Hypothalamus (tissue), 51 donors: ENCODE results near the gene EAF2.

Source experiments
- DNase-seq, 51 donors: peaks; one replicate each; lab custom pipeline; 2025; lab: John Stamatoyannopoulos, UW

The EAF2 gene

DNA sequence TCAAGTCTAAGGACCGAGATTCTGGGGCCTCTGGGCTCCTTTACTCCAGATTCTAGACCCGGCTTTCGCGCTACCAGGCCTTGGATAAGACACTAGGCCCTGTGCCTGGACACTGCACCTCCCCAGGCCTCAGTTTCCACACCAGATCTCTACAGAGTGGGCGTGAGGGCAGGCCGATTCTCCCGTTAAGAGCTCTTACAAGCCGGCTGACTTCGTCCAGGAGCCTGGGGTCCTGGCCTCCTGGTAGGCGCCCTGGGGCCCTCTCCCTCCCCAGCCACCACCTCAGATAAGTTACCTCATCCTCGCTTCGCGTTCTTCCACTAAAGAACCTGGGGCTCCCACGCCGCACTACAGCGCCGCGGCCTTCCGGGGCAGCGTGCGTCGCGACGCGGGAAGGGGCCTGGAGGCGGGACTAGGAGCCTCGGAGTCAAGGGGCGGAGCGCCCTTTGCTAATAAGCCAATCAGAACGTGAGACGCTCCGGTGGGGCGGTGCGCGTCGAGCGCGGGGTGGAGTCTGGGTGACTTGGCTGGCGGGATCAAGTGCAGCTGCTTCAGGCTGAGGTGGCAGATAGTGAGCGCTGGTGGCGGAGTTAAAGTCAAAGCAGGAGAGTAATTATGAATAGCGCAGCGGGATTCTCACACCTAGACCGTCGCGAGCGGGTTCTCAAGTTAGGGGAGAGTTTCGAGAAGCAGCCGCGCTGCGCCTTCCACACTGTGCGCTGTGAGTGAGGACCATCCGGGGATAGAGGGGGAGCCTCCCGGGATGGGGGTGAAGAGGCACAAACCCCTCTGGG lies at the start of gene EAF2, which contains the start of gene IQCB1:
TSS of gene EAF2 (plus strand) at position 539 of the 794 bp plus-strand sequence. CDS start at position 616, 77 bp downstream.
TSS of gene IQCB1 (minus strand) at position 390 of the 794 bp plus-strand sequence. CDS start 6,100 bp downstream, outside the sequence.
- DNase-seq = peak; percentile 55 to 98 (median 92)

DNA sequence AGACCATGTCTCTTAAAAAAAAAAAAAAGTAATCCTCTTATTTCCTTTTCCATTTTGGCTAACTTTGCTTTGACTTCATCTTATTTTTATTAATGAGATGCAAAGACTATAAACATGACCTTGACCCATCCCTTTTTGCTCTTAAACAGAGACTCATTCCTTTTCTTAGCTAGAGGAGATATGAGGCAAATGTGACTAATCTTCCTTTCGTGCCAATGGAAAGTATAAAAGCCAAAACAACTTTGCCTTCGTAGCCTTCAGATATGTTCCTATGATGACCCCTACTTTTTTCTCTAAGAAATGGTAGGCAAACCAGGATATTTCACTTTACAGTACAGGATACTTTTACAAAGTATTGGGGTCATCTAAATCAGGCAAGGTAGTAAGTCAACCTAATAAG lies 48.5 kb upstream of the EAF2 start:
- no peak for DNase-seq

DNA sequence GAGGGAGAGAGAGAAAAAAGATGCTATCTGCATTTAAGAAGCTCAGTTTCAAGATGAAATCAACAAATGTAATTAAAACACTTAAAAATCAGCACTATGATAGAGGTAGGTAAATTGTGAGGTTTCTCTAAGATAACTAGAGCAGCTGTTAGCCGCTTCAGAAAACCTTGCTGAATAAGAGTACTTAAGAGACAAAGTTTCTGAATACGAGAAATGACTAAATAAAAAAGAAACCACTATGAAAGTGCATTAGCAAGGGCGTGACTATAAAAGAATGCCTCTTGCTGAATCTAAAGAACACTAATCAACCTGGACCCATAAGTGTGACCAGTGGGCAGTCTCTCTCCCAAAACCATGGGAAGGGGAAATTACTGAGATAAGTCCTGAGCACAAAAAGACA lies 41.9 kb upstream of the EAF2 start:
- DNase-seq = no peak

DNA sequence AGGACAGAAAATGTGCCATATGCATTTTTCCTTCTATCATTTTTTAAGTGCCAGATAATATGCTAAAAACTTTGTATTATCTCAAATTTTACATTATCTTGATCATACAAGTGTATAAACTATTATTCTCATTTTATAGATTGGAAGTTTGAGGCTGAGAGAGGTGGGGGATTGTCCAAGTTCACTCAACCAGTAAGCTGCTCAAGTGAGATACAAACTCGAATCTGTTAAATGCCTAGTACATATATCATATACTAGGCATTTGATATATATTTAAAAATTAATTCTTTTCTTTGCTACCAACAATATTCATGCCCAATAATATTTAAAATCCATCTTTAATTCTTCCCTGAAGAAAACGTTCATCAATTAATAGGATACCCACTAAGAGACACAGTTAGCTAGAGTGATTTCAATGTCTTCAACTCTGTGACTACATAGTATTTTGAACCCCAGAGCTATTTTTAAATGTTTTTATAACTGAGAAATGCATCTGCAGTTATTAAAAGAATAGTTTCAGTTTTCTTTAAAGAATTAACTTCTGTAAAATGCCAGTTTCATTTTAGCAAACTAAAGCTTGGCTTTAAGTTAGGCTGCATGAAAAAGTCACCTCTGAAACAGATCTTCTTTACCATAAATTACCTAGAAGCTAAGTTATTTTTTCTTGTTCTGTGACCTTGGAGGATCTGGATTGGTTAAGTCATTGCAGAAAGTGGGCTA lies 40.6 kb upstream of the EAF2 start:
- DNase-seq = no peak

DNA sequence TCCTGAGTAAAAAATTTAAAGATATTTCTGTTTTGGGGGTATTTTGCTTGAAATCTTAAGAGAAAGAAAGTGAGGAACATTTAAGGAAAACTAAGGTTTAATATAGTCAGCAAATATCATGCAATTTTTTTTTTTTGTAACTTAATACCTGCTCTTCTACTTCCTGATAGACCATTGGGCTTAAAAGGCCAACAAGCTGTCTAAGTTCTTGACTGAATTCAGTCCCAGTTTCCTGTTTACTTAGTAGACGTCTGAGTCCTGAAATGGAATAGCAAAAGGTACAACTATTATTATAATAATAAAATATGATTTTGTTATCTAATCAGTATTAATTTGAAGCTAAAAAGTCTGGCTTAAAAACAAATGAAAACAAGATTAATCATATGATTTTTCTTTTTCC lies 38.0 kb upstream of the EAF2 start:
- no peak for DNase-seq

DNA sequence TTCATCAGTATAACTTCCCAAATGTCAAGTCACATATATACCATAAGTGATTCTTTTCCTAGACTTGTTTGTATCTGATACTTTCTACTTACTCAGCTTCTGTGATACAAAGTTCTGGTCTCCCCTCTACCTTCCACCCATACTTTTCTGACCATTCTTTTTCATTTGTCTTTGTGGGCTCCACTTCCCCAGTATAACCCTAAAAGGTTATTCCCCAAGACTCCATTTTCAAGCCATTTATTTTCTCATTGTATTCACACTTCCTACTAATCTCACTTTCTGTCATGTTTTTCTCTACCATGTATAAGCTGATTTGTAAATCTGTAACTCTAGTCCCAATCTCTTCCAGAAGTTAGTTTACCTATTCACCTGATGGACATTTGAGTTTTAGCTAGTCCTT lies 34.1 kb upstream of the EAF2 start:
- DNase-seq = no peak

DNA sequence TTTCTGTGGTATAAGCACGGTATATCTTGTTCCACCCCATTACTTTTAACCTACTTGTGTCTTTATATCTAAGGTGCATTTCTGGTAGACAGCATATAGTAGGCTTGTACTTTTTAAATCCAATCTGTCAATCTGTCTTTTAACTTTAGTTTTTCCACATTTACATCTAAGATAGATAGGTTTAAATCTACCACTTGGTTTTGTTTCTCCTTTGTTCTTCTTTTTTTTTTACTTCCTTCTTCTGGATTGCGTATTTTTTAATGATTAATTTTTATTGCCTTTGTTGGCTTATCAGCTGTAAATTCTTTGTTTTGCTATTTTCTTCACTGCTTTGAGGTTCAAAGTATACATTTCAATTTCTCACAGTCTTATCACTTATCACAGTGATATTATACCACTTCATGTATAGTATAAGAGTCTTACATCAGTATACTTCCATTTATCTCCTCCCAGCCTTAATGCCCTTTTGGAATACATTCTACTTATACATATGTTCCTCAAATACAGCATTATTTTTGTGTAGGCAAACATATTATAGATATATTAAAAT lies 31.2 kb upstream of the EAF2 start:
- no peak for DNase-seq

DNA sequence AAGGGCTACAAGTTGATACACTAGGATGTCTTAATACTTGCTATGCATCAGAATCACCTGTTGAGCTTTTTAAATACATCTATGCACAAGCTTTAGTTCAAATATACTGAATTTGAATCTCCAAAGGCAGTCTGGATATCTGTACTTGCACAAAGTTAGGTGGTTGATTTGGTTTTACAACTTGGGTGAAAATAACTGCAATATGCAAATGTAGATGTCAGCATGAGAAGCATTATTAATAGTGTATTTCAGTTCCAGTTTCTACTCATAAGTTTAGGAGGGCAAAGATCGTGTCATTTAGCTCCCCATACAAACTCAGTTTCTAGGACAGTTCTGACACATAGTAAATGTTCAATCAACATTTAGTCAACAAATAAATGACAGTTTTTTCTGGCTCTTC lies 25.8 kb upstream of the EAF2 start:
- no peak for DNase-seq

DNA sequence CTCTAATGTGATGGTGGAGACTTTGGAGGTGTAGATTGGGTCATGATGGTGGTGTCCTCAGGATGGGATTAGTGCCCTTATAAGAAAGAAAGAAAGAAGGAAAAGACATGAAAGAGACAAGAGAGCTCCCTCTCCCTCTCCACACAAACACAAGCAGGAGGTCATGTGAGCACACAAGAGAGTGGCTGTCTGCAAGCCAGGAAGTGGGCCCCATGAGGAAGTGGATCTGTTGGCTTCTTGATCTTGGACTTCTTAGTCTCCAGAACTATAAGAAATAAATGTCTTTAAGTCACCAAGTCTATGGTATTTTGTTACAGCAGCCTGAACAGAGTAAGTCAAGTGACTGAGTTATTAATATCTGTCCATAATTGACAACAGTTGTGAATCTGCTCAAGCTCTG lies 17.3 kb upstream of the EAF2 start:
- no peak for DNase-seq

DNA sequence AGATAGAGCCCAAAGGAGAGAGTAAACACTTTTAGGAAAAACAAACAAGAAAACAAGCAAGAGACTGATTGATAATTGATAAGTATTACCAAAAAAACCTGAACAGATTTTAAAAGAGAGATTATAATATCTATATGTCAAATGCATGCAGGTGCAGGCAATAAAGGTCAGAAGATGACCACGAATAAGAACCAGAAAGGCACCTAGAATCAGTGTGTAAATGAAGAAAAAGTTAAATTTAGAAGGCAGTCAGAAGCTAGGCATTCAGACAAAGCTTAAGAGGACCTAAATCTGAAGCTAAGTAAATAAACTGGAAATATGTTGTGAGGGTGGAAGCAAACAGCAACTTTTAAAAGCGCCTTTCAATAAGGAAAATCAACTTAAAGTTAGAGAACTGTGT lies 16.4 kb upstream of the EAF2 start:
- no peak for DNase-seq

DNA sequence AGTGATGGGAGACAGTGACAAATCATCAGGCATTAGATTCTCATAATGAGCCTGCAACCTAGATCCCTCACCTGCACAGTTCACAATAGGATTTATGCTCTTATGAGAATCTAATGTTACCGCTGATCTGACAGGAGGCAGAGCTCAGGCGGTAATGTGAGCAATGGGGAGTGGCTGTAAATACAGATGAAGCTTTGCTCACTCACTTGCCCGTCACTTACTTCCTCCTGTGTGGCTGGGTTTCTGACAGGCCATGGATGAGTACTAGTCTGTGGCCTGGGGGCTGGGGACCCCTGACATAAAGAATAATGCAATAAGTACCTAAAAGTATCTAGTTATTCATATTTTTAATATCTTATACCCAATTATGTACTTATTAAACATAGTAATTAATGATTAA lies 15.8 kb upstream of the EAF2 start:
- no peak for DNase-seq

DNA sequence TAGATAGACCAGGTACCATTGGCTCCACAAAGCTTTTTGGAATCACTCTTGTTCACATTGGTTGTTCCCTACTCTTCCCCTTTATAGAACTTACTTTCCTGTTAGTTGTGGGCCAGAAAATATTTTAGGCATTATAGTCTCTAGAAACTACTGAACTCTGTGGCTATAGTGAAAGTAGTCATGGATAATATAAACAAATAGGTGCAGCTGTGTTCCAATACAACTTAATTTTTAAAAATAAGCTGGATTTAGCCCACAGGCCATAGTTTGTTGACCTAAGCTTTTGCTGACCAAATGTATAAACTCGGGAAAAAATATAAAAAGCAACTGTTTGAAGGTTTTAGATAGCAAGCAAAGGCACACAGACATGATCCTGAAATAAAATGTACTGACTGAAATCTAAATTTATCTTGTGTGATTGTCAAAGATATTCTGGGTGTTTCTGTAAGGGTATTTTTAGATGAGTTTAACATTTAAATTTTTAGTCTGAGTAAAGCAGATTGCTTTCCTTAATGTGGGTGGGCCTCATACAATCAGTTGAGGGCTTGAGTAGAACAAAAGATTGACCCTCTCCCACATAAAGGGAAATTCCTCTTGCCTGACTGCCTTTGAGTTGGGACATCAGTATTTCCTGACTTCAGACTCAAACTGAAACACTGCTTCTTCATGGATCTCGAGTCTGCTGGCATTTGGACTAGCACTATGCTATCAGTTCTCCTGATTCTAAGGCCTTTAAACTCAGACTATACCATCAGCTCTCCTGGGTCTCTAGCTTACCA lies 13.4 kb upstream of the EAF2 start:
- no peak for DNase-seq

DNA sequence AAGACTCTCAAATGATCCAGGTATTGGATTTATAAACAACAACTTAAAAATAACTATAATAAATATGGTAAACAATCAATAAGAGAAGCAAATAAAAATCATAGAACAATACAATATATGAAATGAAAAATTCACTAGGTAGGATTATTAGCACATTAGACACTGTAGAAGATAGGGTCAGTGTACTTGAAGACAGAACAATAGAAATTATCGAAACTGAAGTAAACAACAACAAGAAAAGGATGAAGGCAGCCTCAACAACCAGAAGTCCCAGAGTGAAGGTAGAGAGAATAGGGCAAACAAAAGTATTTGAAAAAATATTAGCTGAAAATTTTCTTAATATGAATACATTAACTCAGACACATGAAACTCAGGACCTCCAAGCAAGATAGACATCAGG lies 12.0 kb upstream of the EAF2 start:
- no peak for DNase-seq

DNA sequence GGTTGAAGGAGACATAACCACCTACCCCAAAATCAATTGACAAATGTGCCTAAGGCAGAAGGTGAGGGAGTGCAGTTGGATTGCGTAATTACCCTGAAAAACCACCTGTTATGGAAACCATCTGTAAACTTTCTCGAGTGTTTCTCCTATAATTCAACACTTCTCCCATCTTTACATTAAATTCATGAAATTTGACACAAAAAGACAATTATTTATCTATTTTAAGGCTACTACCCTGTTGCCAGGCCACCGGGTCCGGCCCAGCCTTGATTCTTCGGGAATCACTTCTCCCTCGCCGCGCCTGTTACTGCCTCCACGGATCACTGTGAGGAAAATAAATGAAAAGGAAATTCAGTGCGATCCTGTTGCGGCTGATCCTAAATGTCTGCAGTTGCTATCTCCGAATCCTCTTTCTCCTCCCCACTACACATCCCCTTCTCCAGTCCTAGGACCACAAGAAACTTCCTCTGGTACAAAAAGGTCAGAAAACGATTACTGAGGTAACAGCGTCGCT lies 795 bp upstream of the EAF2 start:
- peak in 6 of 51 donors; percentile 1 to 30 (median 4) for DNase-seq

DNA sequence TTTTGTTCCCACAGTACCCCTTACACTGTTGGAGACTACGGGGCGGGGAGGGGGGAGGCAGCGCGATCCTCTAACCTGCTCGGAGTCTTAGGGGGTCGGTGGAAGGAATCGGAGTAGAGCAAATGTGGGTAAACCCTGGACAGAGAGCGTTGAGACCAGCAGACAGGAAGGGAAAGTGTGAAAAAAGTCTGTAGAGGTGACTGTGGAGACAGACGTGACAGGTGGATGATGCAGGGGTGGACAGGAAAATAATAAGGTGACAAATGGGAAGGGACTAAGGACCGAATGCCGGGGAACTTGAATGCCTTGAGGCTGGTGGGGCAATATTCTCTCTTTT lies 424 bp downstream of the EAF2 start:
- peak in 1 of 51 donors; percentile 8 for DNase-seq

DNA sequence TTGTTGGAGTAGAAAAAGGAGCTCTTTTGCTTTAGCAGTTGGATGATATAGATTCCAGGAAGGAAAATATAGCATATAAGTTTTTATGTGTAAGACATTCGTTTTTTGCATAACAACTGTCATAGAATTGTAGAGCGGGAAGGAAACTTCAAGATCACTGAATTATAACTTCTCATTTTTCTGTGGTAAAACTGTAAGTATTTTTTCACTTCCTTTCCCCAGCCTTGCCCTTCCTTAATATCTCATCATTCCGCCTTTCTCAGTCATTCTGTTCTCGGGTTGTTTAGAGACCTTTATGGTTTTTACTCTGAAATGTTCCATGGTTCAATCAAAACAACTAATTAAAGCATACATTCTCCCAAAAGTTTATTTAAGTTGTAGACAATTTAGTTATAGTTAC lies 1.1 kb downstream of the EAF2 start:
- DNase-seq = no peak

DNA sequence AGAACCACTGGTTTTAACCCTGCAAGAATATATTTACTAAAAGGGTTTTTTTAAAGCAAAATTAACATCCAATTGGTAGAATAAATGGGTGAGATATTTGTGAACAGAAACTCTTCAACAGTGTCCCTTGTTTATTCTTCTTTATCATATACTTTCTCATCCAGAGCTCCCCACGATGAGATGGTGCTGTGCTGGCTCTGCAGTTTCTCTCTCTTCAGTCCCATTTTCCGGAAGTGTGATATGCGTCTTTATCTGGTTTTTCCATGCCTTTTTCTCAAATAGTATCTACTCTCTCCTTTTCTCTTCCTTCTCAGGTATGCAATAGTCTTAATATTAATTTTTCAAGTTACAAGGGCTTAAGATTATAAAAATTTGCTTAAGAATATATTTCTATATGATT lies 1.5 kb downstream of the EAF2 start:
- no peak for DNase-seq

DNA sequence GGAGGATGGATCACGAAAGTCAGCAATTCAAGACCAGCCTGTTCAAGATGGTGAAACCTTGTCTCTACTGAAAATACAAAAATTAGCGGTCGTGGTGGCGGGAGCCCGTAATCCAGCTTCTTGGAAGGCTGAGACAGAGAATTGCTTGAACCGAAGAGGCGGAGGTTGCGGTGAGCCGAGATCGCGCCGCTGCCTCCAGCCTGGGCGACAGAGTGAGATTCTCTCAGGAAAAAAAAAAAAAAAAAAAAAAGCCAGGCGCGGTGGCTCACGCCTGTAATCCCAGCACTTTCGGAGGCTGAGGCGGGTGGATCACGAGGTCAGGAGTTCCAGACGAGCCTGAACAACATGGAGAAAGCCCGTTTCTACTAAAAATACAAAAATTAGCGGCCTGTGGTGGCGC lies 5.0 kb downstream of the EAF2 start:
- no peak for DNase-seq

DNA sequence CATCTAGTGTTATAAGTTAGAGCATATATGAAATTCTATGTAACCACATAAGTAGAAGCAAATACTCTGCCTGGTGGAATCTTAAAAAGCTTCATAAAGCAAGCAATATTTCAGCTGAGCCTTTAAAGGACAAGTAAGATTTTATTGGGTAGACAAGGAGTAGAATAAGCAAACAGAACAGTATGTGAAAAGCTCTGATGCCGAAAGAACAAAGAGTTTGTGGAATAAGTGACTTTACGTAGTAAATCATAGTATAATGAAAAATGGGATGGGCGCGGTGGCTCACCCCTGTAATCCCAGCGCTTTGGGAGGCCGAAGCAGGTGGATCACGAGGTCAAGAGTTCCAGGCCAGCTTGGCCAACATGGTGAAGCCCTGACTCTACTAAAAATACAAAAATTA lies 9.9 kb downstream of the EAF2 start:
- DNase-seq = no peak

DNA sequence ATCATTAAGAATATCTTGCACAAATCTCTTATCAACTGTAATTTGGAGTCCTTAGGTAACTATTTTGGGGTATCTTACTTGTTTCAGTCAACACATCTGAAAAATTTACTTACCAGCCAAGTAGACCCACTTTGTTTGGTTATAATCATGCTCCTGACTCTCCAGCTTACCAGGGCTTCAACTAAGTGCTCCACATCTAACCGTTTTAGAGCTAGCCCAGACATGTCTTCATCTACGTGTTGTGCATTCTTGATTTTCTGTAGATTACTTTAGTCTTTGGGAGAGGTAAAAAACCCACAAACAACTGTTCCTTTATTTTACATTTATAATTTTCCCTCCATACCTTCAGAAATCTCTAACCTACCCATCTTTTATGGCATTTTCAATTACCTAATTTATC lies 17.2 kb downstream of the EAF2 start:
- no peak for DNase-seq

DNA sequence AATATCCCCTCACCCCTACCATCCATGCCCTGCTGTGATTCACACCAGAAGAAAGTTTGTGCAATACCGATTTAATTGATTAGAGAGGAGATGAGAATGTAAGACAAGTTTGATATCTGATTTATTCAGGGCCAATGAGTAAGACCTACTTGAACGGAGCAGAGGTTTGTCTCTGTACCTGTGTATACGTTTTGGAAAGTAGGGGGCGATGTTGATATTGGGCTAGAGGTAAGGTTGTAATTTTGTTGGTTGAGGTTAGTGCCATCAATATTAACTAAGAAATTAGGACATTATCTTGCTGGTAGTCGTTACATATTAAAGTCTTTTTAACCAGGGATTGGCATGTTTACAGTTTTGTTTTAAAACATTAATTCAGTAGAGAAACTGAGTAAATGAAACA lies 20.5 kb downstream of the EAF2 start:
- DNase-seq = no peak
